OCI-LY1 (cell line): ENCODE measurements around the gene UST.

ENCODE experiments used
- H2AFZ ChIP-seq: fragments of 200-600 bp; sonication (generic), shearing (Covaris generic); 2 replicates; pipeline ENCODE4 v1.6.0; 2014; ENCODE audit warnings: antibody characterized with exemption, mild to moderate bottlenecking, low read length
- H3F3A ChIP-seq: fragments of 200-600 bp; sonication (generic), shearing (Covaris generic); 2 replicates; pipeline ENCODE4 v1.6.0; 2014; ENCODE audit warnings: mild to moderate bottlenecking, antibody characterized with exemption, low read length, moderate library complexity; ENCODE audit not compliant: insufficient read depth
- H3K27ac ChIP-seq: fragments of 200-600 bp; sonication (generic); 2 replicates; pipeline ENCODE4 v1.5.1; 2014; ENCODE audit warnings: low read length, mixed run types, mild to moderate bottlenecking, low read depth; ENCODE audit not compliant: poor library complexity, severe bottlenecking
- H3K27me3 ChIP-seq: fragments of 200-600 bp; sonication (generic); 2 replicates; pipeline ENCODE4 v1.6.0; 2014; ENCODE audit warnings: antibody characterized with exemption, mild to moderate bottlenecking, low read length, moderate library complexity; ENCODE audit not compliant: insufficient read depth
- H3K36me3 ChIP-seq: fragments of 200-600 bp; sonication (generic); 2 replicates; pipeline ENCODE4 v1.6.1; 2014; ENCODE audit warnings: mild to moderate bottlenecking, antibody characterized with exemption, low read length, moderate library complexity, mixed read lengths; ENCODE audit not compliant: insufficient read depth
- H3K4me1 ChIP-seq: fragments of 200-600 bp; sonication (generic); 2 replicates; pipeline ENCODE4 v1.5.1; 2014; ENCODE audit warnings: mild to moderate bottlenecking, low read length, moderate library complexity; ENCODE audit not compliant: insufficient read depth, severe bottlenecking
- H3K4me2 ChIP-seq: fragments of 200-600 bp; sonication (generic), shearing (Covaris generic); 2 replicates; pipeline ENCODE4 v1.6.1; 2014; ENCODE audit warnings: low read length
- H3K4me3 ChIP-seq: fragments of 200-600 bp; sonication (generic); 2 replicates; pipeline ENCODE4 v1.5.1; 2014; ENCODE audit warnings: low read length, low read depth, mild to moderate bottlenecking, mixed read lengths; ENCODE audit not compliant: poor library complexity, severe bottlenecking
- H3K79me2 ChIP-seq: fragments of 200-600 bp; shearing (Covaris generic); 2 replicates; pipeline ENCODE4 v1.6.1; 2016; ENCODE audit warnings: mixed run types, low read length, mixed read lengths; ENCODE audit not compliant: insufficient read depth
- H3K9ac ChIP-seq: fragments of 200-600 bp; sonication (generic), shearing (Covaris generic); 2 replicates; pipeline ENCODE4 v1.6.1; 2014; ENCODE audit warnings: mild to moderate bottlenecking, low read length, mixed read lengths
- H3K9me2 ChIP-seq: fragments of 200-600 bp; sonication (generic), shearing (Covaris generic); 2 replicates; pipeline ENCODE4 v1.6.1; 2014; ENCODE audit warnings: low read depth, mild to moderate bottlenecking, low read length, mixed read lengths
- H3K9me3 ChIP-seq: fragments of 200-600 bp; shearing (Covaris generic); 2 replicates; pipeline ENCODE4 v1.6.1; 2014; ENCODE audit warnings: low read length, mixed read lengths
- H4K20me1 ChIP-seq: fragments of 200-600 bp; sonication (generic), shearing (Covaris generic); 2 replicates; pipeline ENCODE4 v1.6.0; 2016; ENCODE audit warnings: mild to moderate bottlenecking, low read length; ENCODE audit not compliant: insufficient read depth
- EZH2 ChIP-seq: fragments of 200-600 bp; sonication (generic), shearing (Covaris generic); IDR thresholded peaks from 2 replicates; pipeline ENCODE4 v1.8.0; 2017; ENCODE audit warnings: borderline replicate concordance, mixed run types, mild to moderate bottlenecking, antibody characterized with exemption, low read length, moderate library complexity, mixed read lengths
- TF ChIP-seq, protein P1 (sequence below): fragments of 200-600 bp; sonication (generic), shearing (Covaris generic); IDR thresholded peaks from 2 replicates; pipeline ENCODE4 v1.5.1; 2017; ENCODE audit warnings: mild to moderate bottlenecking, antibody characterized with exemption, low read length, moderate library complexity, mixed read lengths

The UST gene

DNA sequence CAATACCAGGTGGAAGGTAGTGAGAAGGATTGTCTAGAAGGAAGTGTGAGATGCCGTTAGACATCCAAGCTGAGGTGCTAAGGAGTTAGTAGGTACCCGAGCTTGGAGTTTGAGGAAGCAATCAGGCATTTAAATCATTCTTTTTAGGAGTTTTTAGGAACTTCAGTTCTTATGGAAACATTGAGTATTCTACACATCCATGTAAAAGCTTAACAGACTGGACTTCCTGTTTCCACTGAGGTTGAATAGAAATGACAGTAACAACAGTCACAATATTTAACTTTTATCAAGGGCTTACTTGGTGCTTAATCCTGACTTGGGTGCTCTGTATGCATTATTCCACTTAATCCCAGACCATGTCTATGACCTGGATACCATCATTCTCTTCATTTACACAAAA lies 136.4 kb downstream of the UST start:
- Histone ChIP-seq H3F3A (no peaks in the 10 kb centered on the region), H4K20me1 (no peaks in the 10 kb centered on the region), H3K4me1 (no peaks in the 10 kb centered on the region), H3K9ac (no peak overlapping the region), H3K4me3 (no peak overlapping the region), H3K27ac (no peak overlapping the region), H3K27me3 (peaks cover 4% of the 10 kb centered on the region; the same call in 1 of the 2 replicates), H3K9me2 (no peaks in the 10 kb centered on the region), H2AFZ (no peak overlapping the region), H3K4me2 (no peak overlapping the region), H3K36me3 (no peaks in the 10 kb centered on the region), H3K9me3 (no peaks in the 10 kb centered on the region), H3K79me2 (no peaks in the 10 kb centered on the region)
- TF ChIP-seq, protein P1, sequence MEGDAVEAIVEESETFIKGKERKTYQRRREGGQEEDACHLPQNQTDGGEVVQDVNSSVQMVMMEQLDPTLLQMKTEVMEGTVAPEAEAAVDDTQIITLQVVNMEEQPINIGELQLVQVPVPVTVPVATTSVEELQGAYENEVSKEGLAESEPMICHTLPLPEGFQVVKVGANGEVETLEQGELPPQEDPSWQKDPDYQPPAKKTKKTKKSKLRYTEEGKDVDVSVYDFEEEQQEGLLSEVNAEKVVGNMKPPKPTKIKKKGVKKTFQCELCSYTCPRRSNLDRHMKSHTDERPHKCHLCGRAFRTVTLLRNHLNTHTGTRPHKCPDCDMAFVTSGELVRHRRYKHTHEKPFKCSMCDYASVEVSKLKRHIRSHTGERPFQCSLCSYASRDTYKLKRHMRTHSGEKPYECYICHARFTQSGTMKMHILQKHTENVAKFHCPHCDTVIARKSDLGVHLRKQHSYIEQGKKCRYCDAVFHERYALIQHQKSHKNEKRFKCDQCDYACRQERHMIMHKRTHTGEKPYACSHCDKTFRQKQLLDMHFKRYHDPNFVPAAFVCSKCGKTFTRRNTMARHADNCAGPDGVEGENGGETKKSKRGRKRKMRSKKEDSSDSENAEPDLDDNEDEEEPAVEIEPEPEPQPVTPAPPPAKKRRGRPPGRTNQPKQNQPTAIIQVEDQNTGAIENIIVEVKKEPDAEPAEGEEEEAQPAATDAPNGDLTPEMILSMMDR, result no peak
- no peak for TF ChIP-seq EZH2

DNA sequence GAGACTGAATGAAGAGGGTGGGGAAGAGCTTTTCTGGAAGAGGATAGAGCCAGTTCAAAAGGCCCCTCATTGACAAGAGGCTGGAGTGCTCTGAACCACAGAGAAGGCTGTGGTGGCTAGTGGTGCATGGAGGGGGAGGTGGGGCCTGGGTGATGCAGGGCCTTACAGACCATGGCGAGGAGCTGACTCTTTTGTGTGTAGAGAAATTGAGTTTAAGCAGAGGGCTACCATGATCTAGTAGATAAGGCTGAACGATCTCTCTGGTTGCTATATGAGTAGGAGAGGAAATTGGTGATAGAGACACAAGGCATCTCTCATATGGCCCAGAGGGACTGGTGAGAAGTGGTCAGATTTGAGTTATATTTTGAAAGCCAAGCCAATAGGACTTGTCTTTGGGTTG lies 137.6 kb downstream of the UST start:
- no peaks in the 10 kb centered on the region for H3K79me2 ChIP-seq
- no peak overlapping the region for H3K4me2 ChIP-seq
- no peaks in the 10 kb centered on the region for H3K9me2 ChIP-seq

DNA sequence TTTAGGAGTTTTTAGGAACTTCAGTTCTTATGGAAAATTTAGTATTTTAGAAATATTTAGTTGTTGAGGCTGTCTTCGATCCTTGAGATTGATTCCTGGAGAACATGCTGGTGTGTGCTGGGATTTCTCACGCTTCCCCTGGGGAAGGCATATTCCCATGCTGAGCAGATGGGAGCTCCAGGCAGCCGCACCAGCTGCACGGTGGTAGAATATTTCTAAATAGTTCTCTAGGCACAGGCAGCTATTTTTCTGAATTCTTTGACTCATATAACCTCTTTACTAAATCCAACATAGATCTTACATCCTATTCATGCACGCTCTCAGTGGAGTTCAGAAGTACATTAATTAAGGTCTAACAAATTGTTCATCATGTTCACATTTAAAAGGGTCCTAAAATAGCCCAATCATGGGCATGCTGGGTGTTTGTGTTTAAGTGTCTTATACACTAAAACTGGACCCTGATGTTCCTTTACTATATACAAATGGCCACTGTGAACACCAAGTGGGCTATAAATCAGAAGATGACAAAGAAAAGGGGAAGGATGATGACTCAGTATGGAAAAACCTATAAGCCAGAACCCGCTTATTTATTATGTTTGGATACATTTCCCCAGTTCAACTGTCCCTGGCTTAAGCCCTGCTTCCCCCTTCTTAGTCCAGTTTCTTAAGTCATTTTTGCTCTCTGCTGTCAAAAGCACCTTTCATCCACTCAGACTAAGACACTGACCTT lies 138.5 kb downstream of the UST start:
- TF ChIP-seq, protein P1, result no peak
- no peak for TF ChIP-seq EZH2
- Histone ChIP-seq H3K36me3 (no peaks in the 10 kb centered on the region), H3K9me3 (no peaks in the 10 kb centered on the region), H2AFZ (no peak overlapping the region), H4K20me1 (no peaks in the 10 kb centered on the region), H3K4me1 (no peaks in the 10 kb centered on the region), H3K27ac (no peak overlapping the region), H3K27me3 (peaks cover 4% of the 10 kb centered on the region; the same call in 1 of the 2 replicates), H3K79me2 (no peaks in the 10 kb centered on the region), H3K9me2 (no peaks in the 10 kb centered on the region), H3F3A (no peaks in the 10 kb centered on the region), H3K9ac (no peak overlapping the region), H3K4me3 (no peak overlapping the region), H3K4me2 (no peak overlapping the region)

More for the DNA sequence above, 137.6 kb downstream of the UST start:
- no peaks in the 10 kb centered on the region for H3K36me3 ChIP-seq
- no peaks in the 10 kb centered on the region for H3K4me1 ChIP-seq
- no peaks in the 10 kb centered on the region for H3K9me3 ChIP-seq
- H2AFZ ChIP-seq, result no peak overlapping the region
- H3F3A ChIP-seq, result no peaks in the 10 kb centered on the region
- peaks cover 4% of the 10 kb centered on the region; the same call in 1 of the 2 replicates for H3K27me3 ChIP-seq
- no peak overlapping the region for H3K9ac ChIP-seq
- H3K27ac ChIP-seq, result no peak overlapping the region
- no peak overlapping the region for H3K4me3 ChIP-seq
- TF ChIP-seq EZH2, result no peak
- TF ChIP-seq, protein P1, result no peak
- H4K20me1 ChIP-seq, result no peaks in the 10 kb centered on the region
